WI38 (cell line): Measurements from ENCODE around the gene COL5A3.

ENCODE experiments used
- H3K4me3 ChIP-seq: 2 replicates; pipeline ENCODE4 v1.5.1; 2011; ENCODE audit warnings: low read depth, mild to moderate bottlenecking, control low read depth, low read length
- CTCF ChIP-seq: IDR thresholded peaks from 2 replicates; pipeline ENCODE4 v1.5.1; 2012; ENCODE audit warnings: low read depth, mild to moderate bottlenecking, control low read depth, low read length

COL5A3 gene

GRCh38 chr19:9913237-9914000, 96.9 kb downstream of the COL5A3 start:
- TF ChIP-seq CTCF: no peak
- peak overlapping the region; percentile 56 for H3K4me3 ChIP-seq

GRCh38 chr19:9912551-9913236, 97.6 kb downstream of the COL5A3 start:
- H3K4me3 ChIP-seq: no peak overlapping the region
- no peak for TF ChIP-seq CTCF

- no peak for TF ChIP-seq CTCF
- H3K4me3 ChIP-seq: no peak overlapping the region
These were observed 98.6 kb downstream of the COL5A3 start for GRCh38 chr19:9911524-9912185.

- H3K4me3 ChIP-seq: no peak overlapping the region
- TF ChIP-seq CTCF: no peak
These were observed 99.7 kb downstream of the COL5A3 start for GRCh38 chr19:9910625-9911024.
